WTC11 (cell line): ENCODE data around the gene CDX1.

Experiments
- CREB1 ChIP-seq: sonication (generic); formaldehyde crosslinking; IDR thresholded peaks from 2 replicates; pipeline ENCODE4 v1.8.0; 2023; ENCODE audit warnings: mild to moderate bottlenecking, missing genetic modification reagents
- CREM ChIP-seq: sonication (generic); formaldehyde crosslinking; IDR thresholded peaks from 2 replicates; pipeline ENCODE4 v1.8.1; 2022; ENCODE audit warnings: mild to moderate bottlenecking, missing genetic modification reagents, moderate library complexity
- CTCF ChIP-seq: fragments of 200-600 bp; IDR thresholded peaks from 2 replicates; pipeline ENCODE4 v1.8.0; 2022; ENCODE audit warnings: antibody characterized with exemption
- ELF4 ChIP-seq: sonication (generic); formaldehyde crosslinking; IDR thresholded peaks from 2 replicates; pipeline ENCODE4 v1.8.1; 2022; ENCODE audit warnings: low read depth, mild to moderate bottlenecking, moderate library complexity, missing genetic modification reagents
- JUN ChIP-seq: sonication (generic); formaldehyde crosslinking; IDR thresholded peaks from 2 replicates; pipeline ENCODE4 v1.8.0; 2023; ENCODE audit warnings: mild to moderate bottlenecking, missing genetic modification reagents
- MAX ChIP-seq: sonication (generic); formaldehyde crosslinking; IDR thresholded peaks from 2 replicates; pipeline ENCODE4 v1.8.0; 2022; ENCODE audit warnings: mild to moderate bottlenecking, missing genetic modification reagents
- NR2C2 ChIP-seq: sonication (generic); formaldehyde crosslinking; IDR thresholded peaks from 2 replicates; pipeline ENCODE4 v1.8.0; 2022; ENCODE audit warnings: mild to moderate bottlenecking, missing genetic modification reagents
- STAT6 ChIP-seq: sonication (generic); formaldehyde crosslinking; conservative IDR thresholded peaks from 2 replicates; pipeline ENCODE4 v1.8.1; 2023; ENCODE audit warnings: mild to moderate bottlenecking, low read depth, missing genetic modification reagents, moderate library complexity
- TCF7 ChIP-seq: sonication (generic); formaldehyde crosslinking; IDR thresholded peaks from 2 replicates; pipeline ENCODE4 v1.8.0; 2022; ENCODE audit warnings: mild to moderate bottlenecking, low read depth, missing genetic modification reagents, moderate library complexity
- ZNF121 ChIP-seq: sonication (generic); formaldehyde crosslinking; IDR thresholded peaks from 2 replicates; pipeline ENCODE4 v1.8.0; 2023; ENCODE audit warnings: missing genetic modification reagents
- ZNF232 ChIP-seq: sonication (generic); formaldehyde crosslinking; IDR thresholded peaks from 2 replicates; pipeline ENCODE4 v1.8.0; 2022; ENCODE audit warnings: mild to moderate bottlenecking, missing genetic modification reagents
- ZNF281 ChIP-seq: sonication (generic); formaldehyde crosslinking; IDR thresholded peaks from 2 replicates; pipeline ENCODE4 v1.8.0; 2023; ENCODE audit warnings: mild to moderate bottlenecking, missing genetic modification reagents

GRCh38 chr5:150156027-150156368 is 10.6 kb upstream of the CDX1 start:
- TF ChIP-seq CTCF (no peak), ELF4 (CRISPR knock-in tag) (no peak), ZNF121 (CRISPR knock-in tag) (no peak), CREM (CRISPR knock-in tag) (no peak), CREB1 (CRISPR knock-in tag) (no peak), ZNF281 (CRISPR knock-in tag) (no peak), MAX (CRISPR knock-in tag) (no peak), TCF7 (CRISPR knock-in tag) (no peak), ZNF232 (CRISPR knock-in tag) (no peak), JUN (CRISPR knock-in tag) (no peak), STAT6 (no peak), NR2C2 (CRISPR knock-in tag) (no peak)
